Measurements from ENCODE around the gene SLC39A5. TPM values are rescaled to one million over a fixed set of nuclear protein-coding genes. Genes with fewer than 3 reads are reported as not detected.

SLC39A5 gene
- total and polyA plus RNA-seq, 2 of the 13 experiments (the other 11 are each of a cell fraction or from before 2014, with no cell fraction given), result 59.7 to 101 TPM

DNA sequence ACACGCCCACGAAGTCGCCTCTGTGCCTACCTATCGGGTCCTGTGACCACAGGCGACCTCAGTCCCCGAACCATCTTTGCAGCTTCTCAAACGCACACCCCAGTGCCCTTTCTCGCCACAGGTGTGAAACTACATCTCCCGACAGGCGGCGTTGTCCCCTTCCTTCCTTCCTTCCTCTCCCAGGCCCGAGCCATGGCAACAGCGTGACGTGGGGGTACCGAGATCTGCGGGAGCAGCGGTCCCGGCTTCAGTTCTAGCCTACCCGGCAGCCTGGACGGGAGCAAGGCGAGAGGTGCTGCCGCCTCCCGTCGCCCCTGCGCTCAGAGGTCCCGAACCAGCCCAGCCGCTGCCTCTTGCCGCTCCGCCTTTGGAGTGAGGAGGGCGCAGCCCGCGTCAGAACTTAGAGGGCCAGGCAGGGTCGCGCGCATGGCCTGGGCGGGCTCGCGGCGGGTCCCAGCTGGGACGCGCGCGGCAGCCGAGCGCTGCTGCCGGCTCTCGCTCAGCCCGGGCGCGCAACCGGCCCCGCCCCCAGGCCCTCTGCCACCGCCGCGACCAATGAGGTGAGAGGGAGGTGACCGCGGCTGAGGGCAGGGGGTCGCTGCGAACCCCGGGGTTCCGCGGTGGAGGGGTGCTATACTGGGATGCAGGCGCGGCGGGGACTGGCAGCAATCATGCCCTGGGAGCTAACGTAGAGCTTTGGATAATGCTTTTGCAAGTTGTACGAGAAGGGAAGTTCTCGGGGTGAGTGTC is 37.0 kb downstream of the SLC39A5 start, which contains the start of gene COQ10A (continued):
- TF ChIP-seq ATF1 (CRISPR knock-in tag; IDR thresholded peaks at IDR 0.05), result no peak
- no peak for TF ChIP-seq FOXJ3 (CRISPR knock-in tag; IDR thresholded peaks at IDR 0.05; ENCODE audit: borderline replicate concordance)
- no peak for TF ChIP-seq ZNF850 (CRISPR knock-in tag; conservative IDR thresholded peaks at IDR 0.05)
- peak; percentile 67; the same call in 1 of the 2 replicates for TF ChIP-seq TMF1 (CRISPR knock-in tag; IDR thresholded peaks at IDR 0.05; ENCODE audit: low read depth)
- no peak for TF ChIP-seq ZNF12 (CRISPR knock-in tag; IDR thresholded peaks at IDR 0.05)
- TF ChIP-seq, protein P1, sequence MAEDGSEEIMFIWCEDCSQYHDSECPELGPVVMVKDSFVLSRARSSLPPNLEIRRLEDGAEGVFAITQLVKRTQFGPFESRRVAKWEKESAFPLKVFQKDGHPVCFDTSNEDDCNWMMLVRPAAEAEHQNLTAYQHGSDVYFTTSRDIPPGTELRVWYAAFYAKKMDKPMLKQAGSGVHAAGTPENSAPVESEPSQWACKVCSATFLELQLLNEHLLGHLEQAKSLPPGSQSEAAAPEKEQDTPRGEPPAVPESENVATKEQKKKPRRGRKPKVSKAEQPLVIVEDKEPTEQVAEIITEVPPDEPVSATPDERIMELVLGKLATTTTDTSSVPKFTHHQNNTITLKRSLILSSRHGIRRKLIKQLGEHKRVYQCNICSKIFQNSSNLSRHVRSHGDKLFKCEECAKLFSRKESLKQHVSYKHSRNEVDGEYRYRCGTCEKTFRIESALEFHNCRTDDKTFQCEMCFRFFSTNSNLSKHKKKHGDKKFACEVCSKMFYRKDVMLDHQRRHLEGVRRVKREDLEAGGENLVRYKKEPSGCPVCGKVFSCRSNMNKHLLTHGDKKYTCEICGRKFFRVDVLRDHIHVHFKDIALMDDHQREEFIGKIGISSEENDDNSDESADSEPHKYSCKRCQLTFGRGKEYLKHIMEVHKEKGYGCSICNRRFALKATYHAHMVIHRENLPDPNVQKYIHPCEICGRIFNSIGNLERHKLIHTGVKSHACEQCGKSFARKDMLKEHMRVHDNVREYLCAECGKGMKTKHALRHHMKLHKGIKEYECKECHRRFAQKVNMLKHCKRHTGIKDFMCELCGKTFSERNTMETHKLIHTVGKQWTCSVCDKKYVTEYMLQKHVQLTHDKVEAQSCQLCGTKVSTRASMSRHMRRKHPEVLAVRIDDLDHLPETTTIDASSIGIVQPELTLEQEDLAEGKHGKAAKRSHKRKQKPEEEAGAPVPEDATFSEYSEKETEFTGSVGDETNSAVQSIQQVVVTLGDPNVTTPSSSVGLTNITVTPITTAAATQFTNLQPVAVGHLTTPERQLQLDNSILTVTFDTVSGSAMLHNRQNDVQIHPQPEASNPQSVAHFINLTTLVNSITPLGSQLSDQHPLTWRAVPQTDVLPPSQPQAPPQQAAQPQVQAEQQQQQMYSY (CRISPR knock-in tag; IDR thresholded peaks at IDR 0.05), result no peak
- TF ChIP-seq, protein P2, sequence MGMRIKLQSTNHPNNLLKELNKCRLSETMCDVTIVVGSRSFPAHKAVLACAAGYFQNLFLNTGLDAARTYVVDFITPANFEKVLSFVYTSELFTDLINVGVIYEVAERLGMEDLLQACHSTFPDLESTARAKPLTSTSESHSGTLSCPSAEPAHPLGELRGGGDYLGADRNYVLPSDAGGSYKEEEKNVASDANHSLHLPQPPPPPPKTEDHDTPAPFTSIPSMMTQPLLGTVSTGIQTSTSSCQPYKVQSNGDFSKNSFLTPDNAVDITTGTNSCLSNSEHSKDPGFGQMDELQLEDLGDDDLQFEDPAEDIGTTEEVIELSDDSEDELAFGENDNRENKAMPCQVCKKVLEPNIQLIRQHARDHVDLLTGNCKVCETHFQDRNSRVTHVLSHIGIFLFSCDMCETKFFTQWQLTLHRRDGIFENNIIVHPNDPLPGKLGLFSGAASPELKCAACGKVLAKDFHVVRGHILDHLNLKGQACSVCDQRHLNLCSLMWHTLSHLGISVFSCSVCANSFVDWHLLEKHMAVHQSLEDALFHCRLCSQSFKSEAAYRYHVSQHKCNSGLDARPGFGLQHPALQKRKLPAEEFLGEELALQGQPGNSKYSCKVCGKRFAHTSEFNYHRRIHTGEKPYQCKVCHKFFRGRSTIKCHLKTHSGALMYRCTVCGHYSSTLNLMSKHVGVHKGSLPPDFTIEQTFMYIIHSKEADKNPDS (CRISPR knock-in tag; IDR thresholded peaks at IDR 0.05), result no peak
- TF ChIP-seq, protein P3, sequence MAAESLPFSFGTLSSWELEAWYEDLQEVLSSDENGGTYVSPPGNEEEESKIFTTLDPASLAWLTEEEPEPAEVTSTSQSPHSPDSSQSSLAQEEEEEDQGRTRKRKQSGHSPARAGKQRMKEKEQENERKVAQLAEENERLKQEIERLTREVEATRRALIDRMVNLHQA (CRISPR knock-in tag; IDR thresholded peaks at IDR 0.05), result 0 out of 2 replicates have a peak, but pooled peaks have one; percentile 25
- TF ChIP-seq AGO2 (optimal IDR thresholded peaks at IDR 0.05; ENCODE audit: low read depth, low read length), result no peak
- peak; percentile 56; the same call in 1 of the 2 replicates for TF ChIP-seq PHF20 (CRISPR knock-in tag; IDR thresholded peaks at IDR 0.05)
- TF ChIP-seq SAP130 (CRISPR knock-in tag; IDR thresholded peaks at IDR 0.05; ENCODE audit: low read depth), result peak; percentile 92
- no peak for TF ChIP-seq ZNF737 (CRISPR knock-in tag; IDR thresholded peaks at IDR 0.05; ENCODE audit: borderline replicate concordance)
- TF ChIP-seq, protein P4, sequence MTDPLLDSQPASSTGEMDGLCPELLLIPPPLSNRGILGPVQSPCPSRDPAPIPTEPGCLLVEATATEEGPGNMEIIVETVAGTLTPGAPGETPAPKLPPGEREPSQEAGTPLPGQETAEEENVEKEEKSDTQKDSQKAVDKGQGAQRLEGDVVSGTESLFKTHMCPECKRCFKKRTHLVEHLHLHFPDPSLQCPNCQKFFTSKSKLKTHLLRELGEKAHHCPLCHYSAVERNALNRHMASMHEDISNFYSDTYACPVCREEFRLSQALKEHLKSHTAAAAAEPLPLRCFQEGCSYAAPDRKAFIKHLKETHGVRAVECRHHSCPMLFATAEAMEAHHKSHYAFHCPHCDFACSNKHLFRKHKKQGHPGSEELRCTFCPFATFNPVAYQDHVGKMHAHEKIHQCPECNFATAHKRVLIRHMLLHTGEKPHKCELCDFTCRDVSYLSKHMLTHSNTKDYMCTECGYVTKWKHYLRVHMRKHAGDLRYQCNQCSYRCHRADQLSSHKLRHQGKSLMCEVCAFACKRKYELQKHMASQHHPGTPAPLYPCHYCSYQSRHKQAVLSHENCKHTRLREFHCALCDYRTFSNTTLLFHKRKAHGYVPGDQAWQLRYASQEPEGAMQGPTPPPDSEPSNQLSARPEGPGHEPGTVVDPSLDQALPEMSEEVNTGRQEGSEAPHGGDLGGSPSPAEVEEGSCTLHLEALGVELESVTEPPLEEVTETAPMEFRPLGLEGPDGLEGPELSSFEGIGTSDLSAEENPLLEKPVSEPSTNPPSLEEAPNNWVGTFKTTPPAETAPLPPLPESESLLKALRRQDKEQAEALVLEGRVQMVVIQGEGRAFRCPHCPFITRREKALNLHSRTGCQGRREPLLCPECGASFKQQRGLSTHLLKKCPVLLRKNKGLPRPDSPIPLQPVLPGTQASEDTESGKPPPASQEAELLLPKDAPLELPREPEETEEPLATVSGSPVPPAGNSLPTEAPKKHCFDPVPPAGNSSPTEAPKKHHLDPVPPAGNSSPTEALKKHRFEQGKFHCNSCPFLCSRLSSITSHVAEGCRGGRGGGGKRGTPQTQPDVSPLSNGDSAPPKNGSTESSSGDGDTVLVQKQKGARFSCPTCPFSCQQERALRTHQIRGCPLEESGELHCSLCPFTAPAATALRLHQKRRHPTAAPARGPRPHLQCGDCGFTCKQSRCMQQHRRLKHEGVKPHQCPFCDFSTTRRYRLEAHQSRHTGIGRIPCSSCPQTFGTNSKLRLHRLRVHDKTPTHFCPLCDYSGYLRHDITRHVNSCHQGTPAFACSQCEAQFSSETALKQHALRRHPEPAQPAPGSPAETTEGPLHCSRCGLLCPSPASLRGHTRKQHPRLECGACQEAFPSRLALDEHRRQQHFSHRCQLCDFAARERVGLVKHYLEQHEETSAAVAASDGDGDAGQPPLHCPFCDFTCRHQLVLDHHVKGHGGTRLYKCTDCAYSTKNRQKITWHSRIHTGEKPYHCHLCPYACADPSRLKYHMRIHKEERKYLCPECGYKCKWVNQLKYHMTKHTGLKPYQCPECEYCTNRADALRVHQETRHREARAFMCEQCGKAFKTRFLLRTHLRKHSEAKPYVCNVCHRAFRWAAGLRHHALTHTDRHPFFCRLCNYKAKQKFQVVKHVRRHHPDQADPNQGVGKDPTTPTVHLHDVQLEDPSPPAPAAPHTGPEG (CRISPR knock-in tag; IDR thresholded peaks at IDR 0.05), result peak; percentile 47; the same call in 1 of the 2 replicates
- TF ChIP-seq PHF8 (CRISPR knock-in tag; IDR thresholded peaks at IDR 0.05), result peak; percentile 95
- peak; percentile 95; the same call in 1 of the 2 replicates for TF ChIP-seq HDAC1 (CRISPR knock-in tag; IDR thresholded peaks at IDR 0.05)
- peak; percentile 63 for TF ChIP-seq RFX3 (CRISPR knock-in tag; IDR thresholded peaks at IDR 0.05)
- peak; percentile 27; the same call in 1 of the 2 replicates for TF ChIP-seq HNF4G (IDR thresholded peaks at IDR 0.05; ENCODE audit: borderline replicate concordance, low read depth, low read length)
- no peak for TF ChIP-seq HNF4G (CRISPR knock-in tag; IDR thresholded peaks at IDR 0.05; ENCODE audit: borderline replicate concordance, low read depth)

All from HepG2 (cell line).